HL-60 (cell line): Measurements from ENCODE around the gene L1CAM.

ENCODE experiments used
- DNase-seq, 2 experiments: peaks; one replicate each; pipeline ENCODE4 v3.0.0-alpha.2; 2010 to 2020; ENCODE audit warnings: low read depth in 1 of 2, low spot score in 1 of 2
- H3K27ac ChIP-seq: fragments of 250-450 bp; sonication (Bioruptor Pico); replicated peaks from 2 replicates; pipeline ENCODE4 v1.5.1; 2020; ENCODE audit warnings: mild to moderate bottlenecking, moderate library complexity
- H3K27me3 ChIP-seq: fragments of 250-450 bp; sonication (Bioruptor Pico); 2 replicates; pipeline ENCODE4 v1.5.1; 2021; ENCODE audit warnings: mild to moderate bottlenecking, moderate library complexity; ENCODE audit not compliant: insufficient read depth, poor library complexity, severe bottlenecking
- H3K4me3 ChIP-seq: replicated peaks from 2 replicates; pipeline ENCODE4 v1.5.1; 2011; ENCODE audit warnings: mild to moderate bottlenecking, control low read depth, low read length; ENCODE audit not compliant: insufficient read depth
- CTCF ChIP-seq: IDR thresholded peaks from one replicate; pipeline ENCODE4 v1.5.1; 2011; ENCODE audit warnings: low read length, control low read depth, inconsistent platforms; ENCODE audit not compliant: insufficient read depth
- GABPA ChIP-seq: IDR thresholded peaks from 2 replicates; pipeline ENCODE4 v1.6.1; 2012; ENCODE audit warnings: low read depth
- POLR2AphosphoS5 ChIP-seq: IDR thresholded peaks from 2 replicates; pipeline ENCODE4 v1.6.1; 2012; ENCODE audit warnings: low read depth
- REST ChIP-seq: IDR thresholded peaks from 2 replicates; pipeline ENCODE4 v1.6.1; 2012; ENCODE audit warnings: low read depth; ENCODE audit not compliant: insufficient replicate concordance
- SPI1 ChIP-seq: IDR thresholded peaks from 2 replicates; pipeline ENCODE4 v1.6.1; 2012; ENCODE audit warnings: low read depth, mild to moderate bottlenecking, borderline replicate concordance

The L1CAM gene

GRCh38 chrX:153879741-153880439 is 6.1 kb downstream of the L1CAM start:
- no peak for TF ChIP-seq GABPA
- no peak for TF ChIP-seq REST
- no peak for TF ChIP-seq CTCF
- TF ChIP-seq POLR2AphosphoS5, result no peak
- no peak for TF ChIP-seq SPI1
- peaks cover 5% of the 10 kb centered on the region for H3K27me3 ChIP-seq
- H3K4me3 ChIP-seq, result no peak overlapping the region
- no peak overlapping the region for H3K27ac ChIP-seq
- no peak for DNase-seq

- H3K27me3 ChIP-seq, result no peaks in the 10 kb centered on the region
- no peak overlapping the region for H3K4me3 ChIP-seq
- no peak for DNase-seq
Observed at GRCh38 chrX:153878969-153879653, 6.9 kb downstream of the L1CAM start.

More at GRCh38 chrX:153878969-153879653, 6.9 kb downstream of the L1CAM start:
- no peak overlapping the region for H3K27ac ChIP-seq
- no peak for TF ChIP-seq SPI1
- no peak for TF ChIP-seq REST
- no peak for TF ChIP-seq GABPA
- TF ChIP-seq POLR2AphosphoS5, result no peak
- TF ChIP-seq CTCF, result no peak
